Ovary (tissue), 9 donors: ENCODE measurements around the gene ZNF500. TPM values are rescaled to one million over a fixed set of nuclear protein-coding genes. Genes with fewer than 3 reads are reported as not detected.

Source experiments
- DNase-seq, 5 donors: peaks; one replicate each; pipeline ENCODE4 v3.0.0-alpha.2; 2019 to 2020
- H3K27ac ChIP-seq, 2 donors: fragments of 200-600 bp; one replicate each; pipeline versions ENCODE4 v1.5.1 to v1.8.0; 2019 to 2022
- H3K27me3 ChIP-seq: fragments of 200-600 bp; one replicate; pipeline ENCODE4 v1.8.0; 2022
- H3K36me3 ChIP-seq: fragments of 200-600 bp; sonication (generic); one replicate; pipeline ENCODE4 v1.5.1; 2019
- H3K4me1 ChIP-seq: one replicate; pipeline ENCODE4 v1.8.1; 2013; ENCODE audit warnings: mild to moderate bottlenecking, moderate library complexity; ENCODE audit not compliant: insufficient read depth
- H3K4me3 ChIP-seq: fragments of 200-600 bp; sonication (generic); one replicate; pipeline ENCODE4 v1.5.1; 2017
- H3K9me3 ChIP-seq, 2 donors: fragments of 200-600 bp in 1 of 2; sonication (generic) in 1 of 2; one replicate each; pipeline versions ENCODE4 v1.5.1 to v1.8.1; 2013 to 2019; ENCODE audit warnings: mild to moderate bottlenecking in 1 of 2, moderate library complexity in 1 of 2
- CTCF ChIP-seq, 3 donors: fragments of 450-650 bp in 2 of 3; fragments of 200-600 bp in 1 of 3; IDR thresholded peaks; one replicate each; pipeline versions ENCODE4 v1.5.1 to v1.8.0; 2016 to 2022; ENCODE audit warnings: antibody characterized with exemption in 3 of 3, mild to moderate bottlenecking in 1 of 3
- EP300 ChIP-seq: sonication (generic); formaldehyde crosslinking; IDR thresholded peaks from one replicate; pipeline ENCODE4 v1.6.1; 2017; ENCODE audit warnings: antibody characterized with exemption
- POLR2A ChIP-seq: fragments of 450-650 bp; IDR thresholded peaks from one replicate; pipeline ENCODE4 v1.6.1; 2017; ENCODE audit warnings: antibody characterized with exemption, mild to moderate bottlenecking, moderate library complexity
- WGBS, 3 donors: extraction: QIAGEN DNeasy Blood & Tissue Kit in 1 of 3; methylation state at CpG; one replicate each; pipeline versions ENCODE4 v1.1.5 to v1.1.7; 2013 to 2017; 5-methylcytosine and 5-hydroxymethylcytosine counted together
- intact Hi-C, 4 donors: fragments of 100-400 bp; cut with DNase I; formaldehyde crosslinking; loops; one replicate each; pipeline versions ENCODE4 v1.11.0 to v1.15.1; 2022 to 2023
- polyA plus RNA-seq, 2 donors: library from polyadenylated mRNA; stranded (reverse); fragments of 200-250 nt in 1 of 2; fragments of 350-450 nt in 1 of 2; fragmentation: Illumina TruSeq in 1 of 2; extraction: RNeasy Lipid Tissue Mini Kit (QIAGEN cat#74804) in 1 of 2; gene quantifications; one replicate each; pipeline ENCODE4 v1.2.3, GENCODE V29; 2013 to 2014
- total RNA-seq, 7 donors: library from RNA; depleted of rRNA in 2 of 7; stranded (reverse); fragments of >200 nt in 2 of 7; fragmentation: NEBNext Ultra II Directional in 3 of 7; extraction: Animal tissue kit (Norgen Biotek cat#: 25700) in 3 of 7; gene quantifications; one replicate each; pipeline versions ENCODE4 v1.1.0 to v1.2.4, GENCODE V29; 2016 to 2023
- donor health status: DM: no; HTN: no; CAD: no; lungs with moderate emphysema.
- donor health status: DM: no; HTN: no; CAD: no.
- donor health status: Bipolar disorder and iron deficiency.
- donor health status: DM: yes; HTN: yes; CAD: no.
- donor health status: DM: no; HTN: no; CAD: no.
- donor health status: DM: yes; HTN: yes; CAD: no.

ZNF500 gene
- total and polyA plus RNA-seq, 9 donors = 4.7 to 27.7 (median 22.1) TPM

- H3K36me3 ChIP-seq = no peaks in the 10 kb centered on the region
- TF ChIP-seq POLR2A = no peak
- no peak for TF ChIP-seq CTCF (IDR thresholded peaks at IDR 0.05)
- TF ChIP-seq EP300 = no peak
- no peaks in the 10 kb centered on the region for H3K27me3 ChIP-seq
- H3K27ac ChIP-seq = no peak overlapping the region
- H3K4me1 ChIP-seq = peaks cover 2% of the 10 kb centered on the region
- peak overlapping the region; percentile 99 for H3K4me3 ChIP-seq
- no peak for DNase-seq
- 62 to 67% (median 64%) methylated on average over 26 of the region's 26 CpGs for WGBS, 3 donors
- intact Hi-C loops = no loop called here
- no peaks in the 10 kb centered on the region for H3K9me3 ChIP-seq
These were observed 1.2 kb downstream of the ZNF500 start for GRCh38 chr16:4765511-4766474.

GRCh38 chr16:4763791-4764190 is 3.2 kb downstream of the ZNF500 start:
- H3K4me3 ChIP-seq = no peak overlapping the region
- H3K27ac ChIP-seq = no peak overlapping the region
- intact Hi-C loops = no loop called here
- no peak for DNase-seq
- no peak for TF ChIP-seq EP300
- TF ChIP-seq POLR2A = no peak
- TF ChIP-seq CTCF (IDR thresholded peaks at IDR 0.05) = no peak
- peaks cover 2% of the 10 kb centered on the region for H3K4me1 ChIP-seq
- H3K9me3 ChIP-seq = no peaks in the 10 kb centered on the region
- no peaks in the 10 kb centered on the region for H3K36me3 ChIP-seq
- WGBS, 3 donors = 88 to 90% (median 89%) methylated on average over 7 of the region's 7 CpGs
- no peaks in the 10 kb centered on the region for H3K27me3 ChIP-seq

GRCh38 chr16:4762205-4762604 is 4.8 kb downstream of the ZNF500 start:
- no peak for DNase-seq
- Histone ChIP-seq H3K9me3 (no peaks in the 10 kb centered on the region), H3K4me3 (no peak overlapping the region), H3K4me1 (peaks cover 2% of the 10 kb centered on the region), H3K27me3 (no peaks in the 10 kb centered on the region), H3K27ac (no peak overlapping the region), H3K36me3 (no peaks in the 10 kb centered on the region)
- intact Hi-C loops = no loop called here
- TF ChIP-seq EP300 (no peak), POLR2A (no peak), CTCF (IDR thresholded peaks at IDR 0.05) (no peak)
- 90 to 94% (median 94%) methylated on average over 9 of the region's 9 CpGs for WGBS, 3 donors

- Histone ChIP-seq H3K9me3 (no peaks in the 10 kb centered on the region), H3K4me1 (no peaks in the 10 kb centered on the region), H3K27ac (no peak overlapping the region), H3K4me3 (no peak overlapping the region), H3K27me3 (no peaks in the 10 kb centered on the region), H3K36me3 (no peaks in the 10 kb centered on the region)
- 82 to 88% (median 83%) methylated on average over 20 to 23 of the region's 23 CpGs for WGBS, 3 donors
- TF ChIP-seq EP300 (no peak), POLR2A (no peak), CTCF (IDR thresholded peaks at IDR 0.05) (no peak)
- no peak for DNase-seq
- intact Hi-C loops = no loop called here
These were observed 6.6 kb downstream of the ZNF500 start for GRCh38 chr16:4760221-4760910.
